ENCODE data around the gene MBOAT1.

MBOAT1 gene

GRCh38 chr6:20173833-20174792, 38.2 kb downstream of the MBOAT1 start:
- Histone ChIP-seq H3K27me3 (ENCODE audit: insufficient read depth, poor library complexity, severe bottlenecking) (no peaks in the 10 kb centered on the region), H3K27ac (replicated peaks) (peak overlapping the region; percentile 87), H3K4me3 (replicated peaks; ENCODE audit: insufficient read depth, low read length) (peak overlapping the region; percentile 30)
- TF ChIP-seq POLR2AphosphoS5 (IDR thresholded peaks at IDR 0.05; ENCODE audit: low read depth) (no peak; the same call in 1 of the 2 replicates), GABPA (IDR thresholded peaks at IDR 0.05; ENCODE audit: low read depth) (no peak), SPI1 (IDR thresholded peaks at IDR 0.05; ENCODE audit: borderline replicate concordance, low read depth) (peak; percentile 57; the same call in 1 of the 2 replicates), CTCF (IDR thresholded peaks at IDR 0.05; ENCODE audit: insufficient read depth, low read length) (no peak), REST (IDR thresholded peaks at IDR 0.05; ENCODE audit: insufficient replicate concordance, low read depth) (peak; percentile 18)
- DNase-seq (ENCODE audit: low read depth in 1 of 2, low spot score in 1 of 2) = peak; percentile 66 to 77

GRCh38 chr6:20172842-20173456, 39.3 kb downstream of the MBOAT1 start:
- Histone ChIP-seq H3K27me3 (ENCODE audit: insufficient read depth, poor library complexity, severe bottlenecking) (no peaks in the 10 kb centered on the region), H3K4me3 (replicated peaks; ENCODE audit: insufficient read depth, low read length) (no peak overlapping the region), H3K27ac (replicated peaks) (peak overlapping the region; percentile 87)
- no peak for DNase-seq (ENCODE audit: low read depth in 1 of 2, low spot score in 1 of 2)
- TF ChIP-seq REST (IDR thresholded peaks at IDR 0.05; ENCODE audit: insufficient replicate concordance, low read depth) (no peak), GABPA (IDR thresholded peaks at IDR 0.05; ENCODE audit: low read depth) (no peak), SPI1 (IDR thresholded peaks at IDR 0.05; ENCODE audit: borderline replicate concordance, low read depth) (no peak), CTCF (IDR thresholded peaks at IDR 0.05; ENCODE audit: insufficient read depth, low read length) (no peak), POLR2AphosphoS5 (IDR thresholded peaks at IDR 0.05; ENCODE audit: low read depth) (no peak)

- Histone ChIP-seq H3K4me3 (replicated peaks; ENCODE audit: insufficient read depth, low read length) (no peak overlapping the region), H3K27me3 (ENCODE audit: insufficient read depth, poor library complexity, severe bottlenecking) (no peaks in the 10 kb centered on the region), H3K27ac (replicated peaks) (peak overlapping the region; percentile 57)
- peak in 1 of 2 experiments; percentile 11 for DNase-seq (ENCODE audit: low read depth in 1 of 2, low spot score in 1 of 2)
- TF ChIP-seq GABPA (IDR thresholded peaks at IDR 0.05; ENCODE audit: low read depth) = no peak
- TF ChIP-seq SPI1 (IDR thresholded peaks at IDR 0.05; ENCODE audit: borderline replicate concordance, low read depth) = no peak
- no peak for TF ChIP-seq REST (IDR thresholded peaks at IDR 0.05; ENCODE audit: insufficient replicate concordance, low read depth)
- TF ChIP-seq POLR2AphosphoS5 (IDR thresholded peaks at IDR 0.05; ENCODE audit: low read depth) = no peak
Measured at GRCh38 chr6:20170455-20171148, 41.7 kb downstream of the MBOAT1 start.

Data from HL-60 (cell line).